ENCODE measurements around the gene NFAT5.

The NFAT5 gene

DNA sequence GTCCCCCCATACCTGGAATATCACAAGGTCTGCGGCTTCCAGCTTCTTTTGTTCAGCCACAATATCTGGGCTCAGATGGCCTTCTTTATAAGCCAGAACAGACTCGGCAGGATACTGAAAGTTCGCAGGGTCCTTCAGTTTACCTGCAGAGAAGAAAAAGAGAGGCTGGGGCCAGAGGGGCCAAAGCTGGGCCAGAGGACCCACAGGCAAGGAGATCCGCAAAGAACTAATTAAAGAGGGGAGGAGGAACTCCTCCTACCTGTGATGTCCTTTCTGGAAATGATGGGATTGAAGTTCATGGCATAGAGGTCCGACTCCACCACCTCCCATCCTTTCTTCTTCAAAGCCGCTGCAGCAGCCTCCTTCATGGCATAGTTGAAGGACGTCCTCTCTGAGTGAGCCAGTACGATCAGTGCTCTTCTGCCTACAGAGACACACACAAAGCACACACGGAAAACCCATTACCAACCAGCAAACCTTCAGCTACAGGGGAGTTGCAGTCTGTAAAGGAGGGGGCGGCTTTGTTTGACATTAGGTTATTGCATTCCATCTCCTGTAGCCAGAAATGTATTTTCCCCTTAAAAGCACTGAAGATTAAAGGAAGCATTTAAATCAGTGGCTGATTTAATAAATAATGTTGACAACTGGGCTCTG is 152.5 kb downstream of the NFAT5 start:
- Histone ChIP-seq H3K4me3 (ENCODE audit: low read depth, low read length) (no peak overlapping the region), H3K4me1 (no peaks in the 10 kb centered on the region), H3K27me3 (no peaks in the 10 kb centered on the region), H3K9me3 (no peaks in the 10 kb centered on the region), H3K36me3 (no peaks in the 10 kb centered on the region)
- DNase-seq = no peak
- TF ChIP-seq, protein P1, sequence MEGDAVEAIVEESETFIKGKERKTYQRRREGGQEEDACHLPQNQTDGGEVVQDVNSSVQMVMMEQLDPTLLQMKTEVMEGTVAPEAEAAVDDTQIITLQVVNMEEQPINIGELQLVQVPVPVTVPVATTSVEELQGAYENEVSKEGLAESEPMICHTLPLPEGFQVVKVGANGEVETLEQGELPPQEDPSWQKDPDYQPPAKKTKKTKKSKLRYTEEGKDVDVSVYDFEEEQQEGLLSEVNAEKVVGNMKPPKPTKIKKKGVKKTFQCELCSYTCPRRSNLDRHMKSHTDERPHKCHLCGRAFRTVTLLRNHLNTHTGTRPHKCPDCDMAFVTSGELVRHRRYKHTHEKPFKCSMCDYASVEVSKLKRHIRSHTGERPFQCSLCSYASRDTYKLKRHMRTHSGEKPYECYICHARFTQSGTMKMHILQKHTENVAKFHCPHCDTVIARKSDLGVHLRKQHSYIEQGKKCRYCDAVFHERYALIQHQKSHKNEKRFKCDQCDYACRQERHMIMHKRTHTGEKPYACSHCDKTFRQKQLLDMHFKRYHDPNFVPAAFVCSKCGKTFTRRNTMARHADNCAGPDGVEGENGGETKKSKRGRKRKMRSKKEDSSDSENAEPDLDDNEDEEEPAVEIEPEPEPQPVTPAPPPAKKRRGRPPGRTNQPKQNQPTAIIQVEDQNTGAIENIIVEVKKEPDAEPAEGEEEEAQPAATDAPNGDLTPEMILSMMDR (IDR thresholded peaks at IDR 0.05; ENCODE audit: low read depth, low read length) = no peak

DNA sequence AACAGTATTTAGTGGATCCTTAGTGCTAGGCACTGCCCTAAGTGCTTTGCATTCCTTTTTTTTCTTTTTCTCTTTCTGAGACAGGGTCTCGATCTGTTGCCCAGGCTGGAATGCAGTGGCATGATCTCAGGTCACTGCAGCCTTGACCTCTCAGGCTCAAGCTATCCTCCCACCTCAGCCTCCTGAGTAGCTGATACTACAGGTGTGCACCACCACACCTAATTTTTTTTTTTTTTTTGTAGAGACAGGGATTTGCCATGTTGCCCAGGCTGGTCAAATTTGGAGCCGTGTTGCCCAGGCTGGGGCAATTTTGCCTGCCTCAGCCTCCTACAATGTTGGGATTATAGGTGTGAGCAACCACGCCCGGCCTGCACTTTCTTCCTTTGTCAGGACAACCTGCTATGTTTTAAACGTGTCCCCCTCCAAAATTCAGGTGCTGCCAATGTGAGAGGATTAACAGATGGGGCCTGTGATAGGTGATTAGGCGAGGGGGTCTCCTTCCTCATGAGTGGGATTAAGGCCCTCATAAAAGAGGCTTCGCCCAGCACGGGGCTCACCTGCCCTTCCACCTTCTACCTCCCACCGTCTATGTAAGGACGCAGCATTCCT is 155.2 kb downstream of the NFAT5 start:
- no peaks in the 10 kb centered on the region for H3K27me3 ChIP-seq
- no peaks in the 10 kb centered on the region for H3K9me3 ChIP-seq
- H3K36me3 ChIP-seq = no peaks in the 10 kb centered on the region
- H3K4me3 ChIP-seq (ENCODE audit: low read depth, low read length) = no peak overlapping the region
- no peak for DNase-seq
- H3K4me1 ChIP-seq = no peaks in the 10 kb centered on the region
- TF ChIP-seq, protein P1 (IDR thresholded peaks at IDR 0.05; ENCODE audit: low read depth, low read length) = no peak

DNA sequence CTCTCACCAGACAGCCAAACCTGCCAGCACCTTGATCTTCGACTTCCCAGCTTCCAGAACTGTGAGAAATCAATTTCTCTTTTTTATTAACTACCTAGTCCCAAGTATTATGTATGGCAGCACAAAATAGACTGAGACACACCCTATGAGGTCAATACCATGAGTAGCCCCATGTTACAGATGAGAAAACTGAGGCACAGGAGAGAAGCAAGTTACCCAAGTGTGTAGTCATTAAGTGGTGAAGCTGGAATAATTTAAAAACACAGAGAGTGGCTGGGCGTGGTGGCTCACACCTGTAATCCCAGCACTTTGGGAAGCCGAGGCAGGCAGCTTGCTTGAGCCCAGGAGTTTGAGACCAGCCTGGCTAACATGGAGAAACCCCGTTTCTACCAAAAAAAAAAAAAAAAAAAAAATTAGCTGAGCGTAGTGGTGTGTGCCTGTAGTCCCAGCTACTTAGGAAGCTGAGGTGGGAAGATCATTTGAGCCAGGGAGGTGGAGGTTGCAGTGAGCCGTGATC is 155.7 kb downstream of the NFAT5 start:
- TF ChIP-seq, protein P1 (IDR thresholded peaks at IDR 0.05; ENCODE audit: low read depth, low read length) = no peak
- Histone ChIP-seq H3K9me3 (no peaks in the 10 kb centered on the region), H3K36me3 (no peaks in the 10 kb centered on the region), H3K4me3 (ENCODE audit: low read depth, low read length) (no peak overlapping the region), H3K27me3 (no peaks in the 10 kb centered on the region), H3K4me1 (no peaks in the 10 kb centered on the region)
- DNase-seq = no peak

DNA sequence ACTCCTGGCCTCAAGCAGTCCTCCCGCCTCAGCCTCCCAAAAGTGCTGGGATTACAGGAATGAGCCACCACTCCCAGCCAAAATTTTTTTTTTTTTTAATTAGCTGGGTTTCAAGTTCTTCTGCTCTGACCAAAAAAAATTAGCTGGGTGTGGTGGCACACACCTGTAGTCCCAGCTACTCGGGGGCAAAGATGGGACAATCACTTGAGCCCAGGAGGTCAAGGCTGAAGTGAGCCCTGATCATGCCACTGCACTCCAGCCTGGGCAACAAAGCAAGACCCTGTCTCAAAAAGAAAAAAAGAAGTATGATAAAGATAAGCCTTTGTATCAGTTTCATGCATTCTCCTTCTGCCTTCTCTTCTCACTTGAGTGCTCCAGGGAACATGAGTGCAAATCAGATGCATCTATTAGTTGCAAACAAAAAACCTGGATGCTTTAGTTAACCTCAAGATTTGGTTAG is 158.7 kb downstream of the NFAT5 start:
- Histone ChIP-seq H3K4me3 (ENCODE audit: low read depth, low read length) (no peak overlapping the region), H3K36me3 (no peaks in the 10 kb centered on the region), H3K4me1 (peaks cover 12% of the 10 kb centered on the region), H3K9me3 (no peaks in the 10 kb centered on the region), H3K27me3 (no peaks in the 10 kb centered on the region)
- no peak for DNase-seq
- TF ChIP-seq, protein P1 (IDR thresholded peaks at IDR 0.05; ENCODE audit: low read depth, low read length) = no peak

DNA sequence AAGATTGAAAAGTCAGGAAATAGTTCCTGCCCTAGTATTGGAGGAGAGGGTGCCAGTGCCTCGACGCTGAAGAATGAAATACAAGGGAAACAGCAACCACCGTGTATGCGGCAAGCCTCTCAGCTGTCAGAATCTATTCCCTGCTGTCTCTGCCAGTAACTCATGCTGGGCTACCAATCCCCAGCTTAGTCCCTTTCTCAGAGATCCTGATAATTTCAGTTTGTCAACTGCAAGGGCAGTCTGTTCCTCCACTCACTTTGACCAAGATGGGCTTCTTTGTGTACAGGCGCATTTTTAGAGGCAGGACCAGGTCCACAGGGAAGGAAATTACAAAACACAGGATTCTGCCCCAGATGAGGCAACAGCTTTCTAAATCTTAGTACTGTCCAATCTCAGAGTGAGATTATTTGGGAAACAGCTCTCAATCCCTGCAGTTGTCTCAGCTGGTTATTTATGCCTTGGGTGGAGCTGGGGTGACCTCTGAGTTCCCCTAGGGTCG is 159.3 kb downstream of the NFAT5 start:
- Histone ChIP-seq H3K4me1 (peaks cover 12% of the 10 kb centered on the region), H3K36me3 (no peaks in the 10 kb centered on the region), H3K27me3 (no peaks in the 10 kb centered on the region), H3K4me3 (ENCODE audit: low read depth, low read length) (no peak overlapping the region), H3K9me3 (no peaks in the 10 kb centered on the region)
- no peak for DNase-seq
- TF ChIP-seq, protein P1 (IDR thresholded peaks at IDR 0.05; ENCODE audit: low read depth, low read length) = no peak

All from BE2C (cell line).